Middle frontal gyrus (tissue), 1 donor: ENCODE data around the gene HMG20B.
A peak's percentile ranks its signal among the peaks of the same experiment; 100 is the strongest.
"Not testable (repeated sequence)": the region's sequence is repeated elsewhere in the genome, so short reads cannot be mapped to it uniquely, and the experiment has no call there.

Experiments
- DNase-seq: peaks from one replicate; pipeline ENCODE4 v3.0.0-alpha.2; 2015; ENCODE audit warnings: low spot score; ENCODE audit errors: extremely low spot score

Gene HMG20B

GRCh38 chr19:3572855-3573161 is at the start of gene HMG20B:
TSS of gene HMG20B (plus strand) at chr19:3572944. CDS start at chr19:3573310, 366 bp downstream.
- DNase-seq, result no peak

DNA sequence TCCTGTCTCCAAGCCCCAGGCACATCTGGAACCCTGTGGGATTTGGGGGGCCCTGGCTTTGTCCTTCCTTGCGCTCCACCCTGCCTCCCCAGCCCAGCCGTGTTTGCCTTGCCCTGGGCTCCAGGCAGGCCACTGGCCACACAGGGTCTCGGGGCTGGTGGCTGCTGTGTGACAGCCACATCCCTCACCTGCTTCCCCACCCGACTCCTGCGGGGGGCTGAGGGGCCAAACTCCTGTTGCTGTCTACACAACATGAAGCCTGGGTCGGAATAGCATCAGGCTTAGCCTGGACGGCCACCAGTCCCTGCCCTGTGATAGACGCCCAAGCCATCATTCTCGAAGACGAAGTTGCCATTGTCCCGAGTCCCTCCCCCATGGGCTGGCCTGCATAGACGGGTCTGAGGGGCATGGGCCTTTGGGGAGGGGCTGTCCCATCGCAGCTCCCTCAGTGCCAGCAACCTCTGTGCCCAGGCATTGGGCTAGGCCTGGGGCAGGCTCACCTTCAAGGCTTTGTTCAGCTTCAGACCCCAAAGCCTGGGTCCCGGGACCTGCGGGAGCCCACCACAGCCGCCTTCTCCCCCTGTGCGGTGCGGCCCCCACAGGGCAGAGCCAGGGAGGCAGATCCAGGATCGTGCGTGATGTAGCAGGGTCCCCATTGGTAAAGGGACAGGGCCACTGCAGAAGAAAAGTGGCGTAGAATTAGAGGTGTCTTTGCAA is 49.2 kb upstream of the HMG20B start:
- no peak for DNase-seq

- DNase-seq, result no peak
Measured at GRCh38 chr19:3524078-3524842, 48.5 kb upstream of the HMG20B start.

- DNase-seq, result no peak
Measured at GRCh38 chr19:3524904-3525451, 47.8 kb upstream of the HMG20B start.

DNA sequence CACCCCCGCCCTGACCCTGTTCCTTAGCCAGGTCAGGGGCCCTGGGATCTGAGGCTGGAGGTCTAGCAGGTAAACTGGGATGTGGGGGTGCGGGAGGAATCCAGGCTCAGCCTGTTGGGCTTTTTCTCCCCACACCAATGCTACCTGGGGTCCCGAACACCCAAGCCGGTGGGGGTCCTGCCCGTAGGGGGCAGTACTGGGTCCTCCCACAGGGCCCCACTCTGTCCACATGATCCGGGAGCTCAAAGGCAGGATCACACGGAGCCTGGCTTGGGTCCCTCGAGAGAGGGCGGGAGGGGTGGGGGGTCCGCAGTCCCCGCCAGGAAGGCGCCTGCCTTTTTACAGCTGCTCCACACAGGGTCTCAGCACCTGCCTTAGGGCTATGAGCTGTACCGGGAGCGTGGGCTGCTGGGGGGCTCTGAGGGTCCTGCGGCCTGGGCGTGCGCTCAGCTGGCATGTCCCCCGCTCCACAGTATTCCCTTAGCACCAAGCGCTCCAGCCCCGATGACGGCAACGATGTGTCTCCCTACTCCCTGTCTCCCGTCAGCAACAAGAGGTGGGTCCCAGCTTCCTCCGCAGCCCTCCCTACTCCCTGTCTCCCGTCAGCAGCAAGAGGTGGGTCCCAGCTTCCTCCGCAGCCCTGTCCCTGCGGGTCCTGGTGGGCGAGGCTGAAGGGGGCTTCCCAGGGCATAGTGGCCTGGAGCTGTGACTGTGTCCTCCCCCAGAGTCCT is 46.1 kb upstream of the HMG20B start:
- DNase-seq, result no peak

- DNase-seq, result no peak
Measured at GRCh38 chr19:3527238-3527910, 45.4 kb upstream of the HMG20B start.

DNA sequence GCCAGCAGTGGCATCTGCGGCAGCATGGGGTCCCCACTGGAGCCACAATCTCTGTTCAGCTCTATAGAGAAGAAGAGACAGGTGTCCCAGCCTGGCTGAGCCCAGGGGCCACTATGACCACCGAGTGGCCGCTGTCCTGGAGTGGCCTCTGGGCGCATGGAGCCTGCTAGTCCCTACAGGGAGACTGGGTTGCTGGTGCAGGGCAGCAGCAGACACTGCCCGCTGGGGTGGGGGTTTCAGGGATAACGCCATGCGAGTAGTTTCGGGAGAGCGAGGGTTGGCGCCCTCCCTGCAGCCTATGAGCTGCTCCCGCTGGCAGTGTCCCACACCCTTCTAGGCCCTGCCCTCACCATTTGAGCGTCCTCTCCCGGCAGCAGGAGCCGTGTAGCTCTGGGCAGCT is 44.7 kb upstream of the HMG20B start:
- DNase-seq, result no peak

DNA sequence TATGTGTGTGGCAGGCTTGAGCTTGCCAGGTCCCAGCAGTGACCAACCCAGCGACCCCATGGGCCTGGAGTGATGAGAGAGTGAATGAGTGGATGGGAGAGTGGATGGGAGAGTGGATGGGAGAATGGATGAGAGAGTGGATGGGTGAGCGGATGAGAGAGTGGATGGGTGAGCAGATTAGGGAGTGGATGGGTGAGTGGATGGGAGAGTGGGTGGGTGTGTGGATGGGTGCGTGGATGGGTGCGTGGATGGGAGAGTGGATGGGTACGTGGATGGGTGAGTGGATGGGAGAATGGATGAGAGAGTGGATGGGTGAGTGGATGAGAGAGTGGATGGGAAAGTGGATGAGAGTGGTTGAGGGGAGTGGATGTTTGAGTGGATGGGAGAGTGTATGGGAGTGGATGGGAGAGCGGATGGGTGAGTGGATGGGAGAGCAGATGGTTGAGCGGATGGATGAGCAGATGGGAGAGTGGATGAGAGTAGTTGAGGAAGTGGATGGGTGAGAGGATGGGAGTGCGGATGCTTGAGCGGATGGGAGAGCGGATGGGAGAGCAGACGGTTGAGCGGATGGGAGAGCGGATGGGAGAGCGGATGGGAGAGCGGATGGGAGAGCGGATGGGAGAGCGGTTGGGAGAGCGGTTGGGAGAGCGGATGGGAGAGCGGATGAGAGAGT is 44.1 kb upstream of the HMG20B start:
- DNase-seq, result no peak

DNA sequence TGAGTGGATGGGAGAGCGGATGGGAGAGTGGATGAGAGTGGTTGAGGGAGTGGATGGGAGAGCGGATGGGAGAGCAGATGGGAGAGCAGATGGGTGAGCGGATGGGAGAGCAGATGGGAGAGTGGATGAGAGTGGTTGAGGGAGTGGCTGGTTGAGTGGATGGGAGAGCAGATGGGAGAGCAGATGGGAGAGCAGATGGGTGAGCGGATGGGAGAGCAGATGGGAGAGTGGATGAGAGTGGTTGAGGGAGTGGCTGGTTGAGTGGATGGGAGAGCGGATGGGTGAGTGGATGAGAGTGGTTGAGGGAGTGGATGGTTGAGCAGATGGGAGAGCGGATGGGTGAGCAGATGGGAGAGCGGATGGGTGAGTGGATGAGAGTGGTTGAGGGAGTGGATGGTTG is 43.4 kb upstream of the HMG20B start:
- DNase-seq, result not testable (repeated sequence)

DNA sequence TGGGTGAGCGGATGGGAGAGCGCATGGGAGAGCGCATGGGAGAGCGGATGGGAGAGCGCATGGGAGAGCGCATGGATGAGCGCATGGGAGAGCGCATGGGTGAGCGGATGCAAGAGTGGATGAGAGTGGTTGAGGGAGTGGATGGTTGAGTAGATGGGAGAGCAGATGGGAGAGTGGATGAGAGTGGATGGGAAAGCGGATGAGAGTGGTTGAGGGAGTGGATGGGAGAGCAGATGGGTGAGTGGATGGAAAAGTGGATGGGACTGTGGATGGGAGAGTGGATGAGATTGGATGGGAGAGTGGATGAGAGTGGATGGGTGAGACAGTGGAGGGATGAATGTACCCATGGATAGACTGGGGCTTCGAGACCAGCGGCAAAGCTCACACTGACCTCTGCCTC is 42.4 kb upstream of the HMG20B start:
- no peak for DNase-seq

DNA sequence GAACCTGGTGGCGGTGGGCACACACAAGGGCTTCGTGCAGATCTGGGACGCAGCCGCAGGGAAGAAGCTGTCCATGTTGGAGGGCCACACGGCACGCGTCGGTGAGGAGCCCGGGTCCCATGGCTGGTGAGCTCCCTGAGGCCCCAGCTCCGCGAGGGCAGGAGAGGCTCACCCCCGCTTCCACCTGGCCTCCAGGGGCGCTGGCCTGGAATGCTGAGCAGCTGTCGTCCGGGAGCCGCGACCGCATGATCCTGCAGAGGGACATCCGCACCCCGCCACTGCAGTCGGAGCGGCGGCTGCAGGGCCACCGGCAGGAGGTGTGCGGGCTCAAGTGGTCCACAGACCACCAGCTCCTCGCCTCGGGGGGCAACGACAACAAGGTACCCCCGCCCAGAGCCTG is 41.0 kb upstream of the HMG20B start:
- DNase-seq, result no peak

DNA sequence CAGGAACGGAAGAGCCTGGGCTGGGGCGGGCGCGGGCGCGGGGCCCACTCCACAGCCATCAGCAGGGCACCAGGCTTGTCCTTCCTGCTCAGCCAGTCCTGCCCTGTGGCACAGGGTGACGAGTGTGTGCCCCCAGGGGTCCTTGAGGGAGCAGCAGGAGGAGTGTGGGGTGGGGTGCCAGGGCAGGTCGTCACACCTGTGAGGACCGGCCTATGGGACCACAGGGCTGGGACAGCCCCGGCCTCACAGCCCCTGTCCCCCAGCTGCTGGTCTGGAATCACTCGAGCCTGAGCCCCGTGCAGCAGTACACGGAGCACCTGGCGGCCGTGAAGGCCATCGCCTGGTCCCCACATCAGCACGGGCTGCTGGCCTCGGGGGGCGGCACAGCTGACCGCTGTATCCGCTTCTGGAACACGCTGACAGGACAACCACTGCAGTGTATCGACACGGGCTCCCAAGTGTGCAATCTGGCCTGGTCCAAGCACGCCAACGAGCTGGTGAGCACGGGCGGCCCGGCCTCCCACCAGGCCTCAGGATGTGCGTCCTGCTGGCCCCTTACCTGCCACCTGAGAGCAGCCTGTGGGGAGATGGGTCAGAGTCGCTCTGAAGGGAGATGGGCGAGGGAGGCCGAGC is 40.5 kb upstream of the HMG20B start:
- no peak for DNase-seq

DNA sequence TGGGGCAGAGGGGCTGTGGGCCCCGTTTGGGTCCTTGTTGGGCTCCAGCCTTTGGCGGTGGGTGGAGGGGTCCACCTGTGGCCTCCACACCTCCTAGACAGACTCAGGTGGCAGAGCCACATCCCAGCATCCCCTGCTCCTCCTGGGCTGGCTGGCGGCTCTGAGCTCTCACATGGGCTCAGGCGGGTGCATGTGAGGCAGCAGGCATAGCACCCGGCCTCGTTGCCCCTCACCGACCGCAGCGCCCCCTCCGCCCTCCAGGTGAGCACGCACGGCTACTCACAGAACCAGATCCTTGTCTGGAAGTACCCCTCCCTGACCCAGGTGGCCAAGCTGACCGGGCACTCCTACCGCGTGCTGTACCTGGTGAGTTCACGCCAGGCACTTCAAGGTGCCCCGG is 39.7 kb upstream of the HMG20B start:
- no peak for DNase-seq

GRCh38 chr19:3533563-3534216 is 39.1 kb upstream of the HMG20B start:
- no peak for DNase-seq

DNA sequence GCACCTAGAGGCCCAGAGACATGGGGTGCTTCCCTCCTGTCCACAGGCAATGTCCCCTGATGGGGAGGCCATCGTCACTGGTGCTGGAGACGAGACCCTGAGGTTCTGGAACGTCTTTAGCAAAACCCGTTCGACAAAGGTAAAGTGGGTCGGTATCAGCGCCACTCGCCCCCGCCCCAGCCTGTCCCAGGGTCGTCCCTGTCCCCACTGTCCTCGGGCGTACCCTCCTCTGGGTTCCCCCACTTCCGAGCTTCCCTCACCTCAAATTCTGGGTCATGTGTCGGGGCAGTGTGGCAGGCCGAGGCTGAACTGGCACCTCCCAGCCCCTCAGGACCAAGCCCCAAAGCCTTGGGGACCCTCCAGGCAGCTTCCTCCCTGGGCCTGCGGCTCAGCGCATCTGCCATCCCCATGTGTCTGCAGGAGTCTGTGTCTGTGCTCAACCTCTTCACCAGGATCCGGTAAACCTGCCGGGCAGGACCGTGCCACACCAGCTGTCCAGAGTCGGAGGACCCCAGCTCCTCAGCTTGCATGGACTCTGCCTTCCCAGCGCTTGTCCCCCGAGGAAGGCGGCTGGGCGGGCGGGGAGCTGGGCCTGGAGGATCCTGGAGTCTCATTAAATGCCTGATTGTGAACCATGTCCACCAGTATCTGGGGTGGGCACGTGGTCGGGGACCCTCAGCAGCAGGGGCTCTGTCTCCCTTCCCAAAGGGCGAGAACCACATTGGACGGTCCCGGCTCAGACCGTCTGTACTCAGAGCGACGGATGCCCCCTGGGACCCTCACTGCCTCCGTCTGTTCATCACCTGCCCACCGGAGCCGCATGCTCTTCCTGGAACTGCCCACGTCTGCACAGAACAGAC is 38.1 kb upstream of the HMG20B start:
- no peak for DNase-seq

- no peak for DNase-seq
Measured at GRCh38 chr19:3535235-3535535, 37.6 kb upstream of the HMG20B start.

GRCh38 chr19:3535563-3535965 is 37.2 kb upstream of the HMG20B start:
- no peak for DNase-seq

DNA sequence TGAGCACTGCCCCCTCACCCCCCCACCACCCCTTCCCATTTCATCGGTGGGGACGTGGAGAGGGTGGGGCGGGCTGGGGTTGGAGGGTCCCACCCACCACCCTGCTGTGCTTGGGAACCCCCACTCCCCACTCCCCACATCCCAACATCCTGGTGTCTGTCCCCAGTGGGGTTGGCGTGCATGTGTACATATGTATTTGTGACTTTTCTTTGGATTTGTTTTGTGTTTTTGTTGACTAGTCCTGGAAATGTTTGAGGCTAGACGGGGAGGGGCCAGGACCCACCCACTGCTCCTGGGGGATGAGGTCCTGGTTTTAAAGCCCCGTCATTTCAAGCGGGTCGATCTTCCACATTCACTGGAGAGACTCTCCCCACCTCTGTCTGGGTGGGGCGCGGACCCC is 36.8 kb upstream of the HMG20B start:
- no peak for DNase-seq

GRCh38 chr19:3536429-3537100 is 36.2 kb upstream of the HMG20B start:
- peak; percentile 54 for DNase-seq
